ENCODE measurements around the gene ATP1B2.
A peak's percentile ranks its signal among the peaks of the same experiment; 100 is the strongest.

The ATP1B2 gene

GRCh38 chr17:7701681-7702080 is 51.0 kb downstream of the ATP1B2 start:
- H3K36me3 ChIP-seq (ENCODE audit: insufficient read depth, low read length): peaks cover 15% of the 10 kb centered on the region
- H3K4me1 ChIP-seq (ENCODE audit: insufficient read depth, low read length): peaks cover 33% of the 10 kb centered on the region
- H3K4me3 ChIP-seq (ENCODE audit: low read length): no peak overlapping the region
- H3K27me3 ChIP-seq (ENCODE audit: insufficient read depth, low read length): no peaks in the 10 kb centered on the region
- H3K9me3 ChIP-seq (ENCODE audit: low read length): no peaks in the 10 kb centered on the region
- no peak overlapping the region for H2AFZ ChIP-seq (ENCODE audit: low read depth, low read length)

- Histone ChIP-seq H2AFZ (ENCODE audit: low read depth, low read length) (no peak overlapping the region), H3K36me3 (ENCODE audit: insufficient read depth, low read length) (peaks cover 15% of the 10 kb centered on the region), H3K27me3 (ENCODE audit: insufficient read depth, low read length) (no peaks in the 10 kb centered on the region), H3K4me1 (ENCODE audit: insufficient read depth, low read length) (peaks cover 44% of the 10 kb centered on the region), H3K9me3 (ENCODE audit: low read length) (no peaks in the 10 kb centered on the region), H3K4me3 (ENCODE audit: low read length) (no peak overlapping the region)
These were observed 52.0 kb downstream of the ATP1B2 start for GRCh38 chr17:7702776-7703175.

GRCh38 chr17:7703584-7704479 is 53.1 kb downstream of the ATP1B2 start:
- Histone ChIP-seq H3K36me3 (ENCODE audit: insufficient read depth, low read length) (peaks cover 15% of the 10 kb centered on the region), H3K27me3 (ENCODE audit: insufficient read depth, low read length) (no peaks in the 10 kb centered on the region), H2AFZ (ENCODE audit: low read depth, low read length) (no peak overlapping the region), H3K4me3 (ENCODE audit: low read length) (peak overlapping the region; percentile 70), H3K4me1 (ENCODE audit: insufficient read depth, low read length) (peaks cover 46% of the 10 kb centered on the region), H3K9me3 (ENCODE audit: low read length) (no peaks in the 10 kb centered on the region)

- Histone ChIP-seq H3K27me3 (ENCODE audit: insufficient read depth, low read length) (no peaks in the 10 kb centered on the region), H2AFZ (ENCODE audit: low read depth, low read length) (peak within 1 kb of the TSS; percentile 62), H3K36me3 (ENCODE audit: insufficient read depth, low read length) (peaks cover 15% of the 10 kb centered on the region), H3K9me3 (ENCODE audit: low read length) (no peaks in the 10 kb centered on the region), H3K4me1 (ENCODE audit: insufficient read depth, low read length) (peaks cover 46% of the 10 kb centered on the region), H3K4me3 (ENCODE audit: low read length) (peak within 1 kb of the TSS; percentile 70)
These were observed 54.0 kb downstream of the ATP1B2 start, which contains the start of gene EFNB3 for GRCh38 chr17:7704601-7705268. Gene EFNB3, plus strand, starts transcription at chr17:7705202. Its CDS starts 397 bp downstream, at chr17:7705599.

- H3K36me3 ChIP-seq (ENCODE audit: insufficient read depth, low read length): peaks cover 13% of the 10 kb centered on the region
- H3K27me3 ChIP-seq (ENCODE audit: insufficient read depth, low read length): no peaks in the 10 kb centered on the region
- peak overlapping the region; percentile 62 for H2AFZ ChIP-seq (ENCODE audit: low read depth, low read length)
- peak overlapping the region; percentile 70 for H3K4me3 ChIP-seq (ENCODE audit: low read length)
- H3K4me1 ChIP-seq (ENCODE audit: insufficient read depth, low read length): peaks cover 46% of the 10 kb centered on the region
- no peaks in the 10 kb centered on the region for H3K9me3 ChIP-seq (ENCODE audit: low read length)
These were observed 54.8 kb downstream of the ATP1B2 start for GRCh38 chr17:7705269-7706255.

GRCh38 chr17:7706631-7707354 is 56.1 kb downstream of the ATP1B2 start:
- Histone ChIP-seq H3K9me3 (ENCODE audit: low read length) (no peaks in the 10 kb centered on the region), H3K27me3 (ENCODE audit: insufficient read depth, low read length) (no peaks in the 10 kb centered on the region), H3K36me3 (ENCODE audit: insufficient read depth, low read length) (peaks cover 4% of the 10 kb centered on the region), H3K4me3 (ENCODE audit: low read length) (peak overlapping the region; percentile 70), H2AFZ (ENCODE audit: low read depth, low read length) (no peak overlapping the region), H3K4me1 (ENCODE audit: insufficient read depth, low read length) (peaks cover 57% of the 10 kb centered on the region)

All from neuron (in vitro differentiated cells).